Measurements from ENCODE around the gene ZFPM1.
A peak's percentile ranks its signal among the peaks of the same experiment; 100 is the strongest.

ZFPM1 gene

GRCh38 chr16:88531346-88531745 lies 78.3 kb downstream of the ZFPM1 start:
- DNase-seq, result no peak

- no peak for DNase-seq
These were observed 78.9 kb downstream of the ZFPM1 start for GRCh38 chr16:88531931-88532433.

- no peak for DNase-seq
These were observed 79.6 kb downstream of the ZFPM1 start for GRCh38 chr16:88532434-88533241.

- DNase-seq, result no peak
These were observed 80.4 kb downstream of the ZFPM1 start for GRCh38 chr16:88533381-88533917.

GRCh38 chr16:88533932-88534637 lies 81.0 kb downstream of the ZFPM1 start:
- peak; percentile 55 to 85 (median 60) for DNase-seq

GRCh38 chr16:88534638-88535190 lies 81.6 kb downstream of the ZFPM1 start:
- peak in 1 of 4 experiments; percentile 23 for DNase-seq

GRCh38 chr16:88535191-88535856 lies 82.2 kb downstream of the ZFPM1 start:
- DNase-seq, result no peak

- DNase-seq, result no peak
These were observed 82.8 kb downstream of the ZFPM1 start for GRCh38 chr16:88535857-88536222.

- no peak for DNase-seq
These were observed 83.4 kb downstream of the ZFPM1 start for GRCh38 chr16:88536510-88536909.

GRCh38 chr16:88536971-88537751 lies 84.1 kb downstream of the ZFPM1 start:
- DNase-seq, result no peak

- no peak for DNase-seq
These were observed 84.8 kb downstream of the ZFPM1 start for GRCh38 chr16:88537859-88538258.

GRCh38 chr16:88538366-88539060 lies 85.4 kb downstream of the ZFPM1 start:
- DNase-seq, result no peak

- no peak for DNase-seq
These were observed 86.2 kb downstream of the ZFPM1 start for GRCh38 chr16:88539261-88539651.

- no peak for DNase-seq
These were observed 86.7 kb downstream of the ZFPM1 start for GRCh38 chr16:88539652-88540345.

GRCh38 chr16:88540346-88540977 lies 87.4 kb downstream of the ZFPM1 start:
- no peak for DNase-seq

- no peak for DNase-seq
These were observed 88.9 kb downstream of the ZFPM1 start for GRCh38 chr16:88541831-88542616.

- no peak for DNase-seq
These were observed 90.2 kb downstream of the ZFPM1 start for GRCh38 chr16:88543230-88543813.

- no peak for DNase-seq
These were observed 92.7 kb downstream of the ZFPM1 start for GRCh38 chr16:88545781-88546180.

Measured in activated naive CD4-positive, alpha-beta T cell (primary cell).